HFFc6 (cell line): ENCODE data around the gene RASAL2. TPM values are rescaled to one million over a fixed set of nuclear protein-coding genes. Genes with fewer than 3 reads are reported as not detected.

Experiments
- DNase-seq: peaks from one replicate; pipeline ENCODE4 v3.0.0-alpha.2; 2018
- H3K27ac Mint-ChIP-seq: 2 replicates; pipeline ENCODE4 v1.8.0; 2020; ENCODE audit warnings: mild to moderate bottlenecking, mixed read lengths
- H3K27me3 Mint-ChIP-seq: 2 replicates; pipeline ENCODE4 v1.8.0; 2021; ENCODE audit warnings: mild to moderate bottlenecking, moderate library complexity, mixed read lengths; ENCODE audit not compliant: insufficient read depth
- H3K36me3 Mint-ChIP-seq: 2 replicates; pipeline ENCODE4 v1.8.0; 2021; ENCODE audit warnings: low read depth, mixed read lengths
- H3K4me1 Mint-ChIP-seq: 2 replicates; pipeline ENCODE4 v1.8.0; 2020; ENCODE audit warnings: low read depth, mixed read lengths
- H3K4me3 Mint-ChIP-seq: 2 replicates; pipeline ENCODE4 v1.8.0; 2020; ENCODE audit warnings: mild to moderate bottlenecking, moderate library complexity, mixed read lengths
- H3K9me3 Mint-ChIP-seq: 2 replicates; pipeline ENCODE4 v1.8.0; 2020; ENCODE audit warnings: mild to moderate bottlenecking, mixed read lengths
- CTCF ChIP-seq: fragments of 200-600 bp; sonication (generic); IDR thresholded peaks from 2 replicates; pipeline ENCODE4 v1.5.0; 2021; ENCODE audit warnings: antibody characterized with exemption, mild to moderate bottlenecking
- total RNA-seq, 6 experiments: library from RNA; stranded (reverse); fragmentation: NEBNext Ultra II Directional; extraction: Animal tissue kit (Norgen Biotek cat#: 25700); gene quantifications; 2 replicates in 1 of 6; 3 replicates in 5 of 6; pipeline ENCODE4 v1.2.3, GENCODE V29; 2021

The RASAL2 gene
- total RNA-seq, 6 experiments from 2014 or later = 21.2 to 30.7 (median 24.4) TPM

- TF ChIP-seq CTCF = no peak
- H3K4me3 Mint-ChIP-seq = no peak overlapping the region
- no peaks in the 10 kb centered on the region for H3K9me3 Mint-ChIP-seq
- no peak overlapping the region for H3K27ac Mint-ChIP-seq
- H3K4me1 Mint-ChIP-seq = no peaks in the 10 kb centered on the region; the same call in 1 of the 2 replicates
- H3K27me3 Mint-ChIP-seq = peaks cover 3% of the 10 kb centered on the region
- DNase-seq = no peak
- H3K36me3 Mint-ChIP-seq = peaks cover 26% of the 10 kb centered on the region
Observed at GRCh38 chr1:178291166-178291565, 197.3 kb downstream of the RASAL2 start.

GRCh38 chr1:178294654-178295053, 200.8 kb downstream of the RASAL2 start:
- Mint-ChIP-seq H3K36me3 (peaks cover 6% of the 10 kb centered on the region), H3K9me3 (no peaks in the 10 kb centered on the region), H3K4me3 (no peak overlapping the region), H3K27me3 (peaks cover 3% of the 10 kb centered on the region), H3K4me1 (peaks cover 2% of the 10 kb centered on the region), H3K27ac (no peak overlapping the region)
- no peak for DNase-seq
- peak; percentile 41; the same call in 1 of the 2 replicates for TF ChIP-seq CTCF

GRCh38 chr1:178300352-178300699, 206.4 kb downstream of the RASAL2 start:
- DNase-seq = no peak
- no peaks in the 10 kb centered on the region for H3K9me3 Mint-ChIP-seq
- peaks cover 4% of the 10 kb centered on the region; the same call in 1 of the 2 replicates for H3K36me3 Mint-ChIP-seq
- no peaks in the 10 kb centered on the region for H3K27me3 Mint-ChIP-seq
- H3K27ac Mint-ChIP-seq = peak overlapping the region; percentile 72
- H3K4me3 Mint-ChIP-seq = peak overlapping the region; percentile 44
- 0 out of 2 replicates have a peak, but pooled peaks have one; percentile 4 for TF ChIP-seq CTCF
- peaks cover 29% of the 10 kb centered on the region for H3K4me1 Mint-ChIP-seq

GRCh38 chr1:178301141-178301540, 207.2 kb downstream of the RASAL2 start:
- no peak for DNase-seq
- H3K27ac Mint-ChIP-seq = no peak overlapping the region
- no peaks in the 10 kb centered on the region for H3K27me3 Mint-ChIP-seq
- H3K9me3 Mint-ChIP-seq = no peaks in the 10 kb centered on the region
- H3K36me3 Mint-ChIP-seq = peaks cover 11% of the 10 kb centered on the region
- H3K4me1 Mint-ChIP-seq = peaks cover 29% of the 10 kb centered on the region
- H3K4me3 Mint-ChIP-seq = no peak overlapping the region
- no peak for TF ChIP-seq CTCF

GRCh38 chr1:178307264-178307663, 213.4 kb downstream of the RASAL2 start:
- no peak overlapping the region; the same call in 1 of the 2 replicates for H3K27ac Mint-ChIP-seq

More at GRCh38 chr1:178307264-178307663, 213.4 kb downstream of the RASAL2 start:
- Mint-ChIP-seq H3K4me3 (no peak overlapping the region; the same call in 1 of the 2 replicates), H3K9me3 (no peaks in the 10 kb centered on the region), H3K4me1 (peaks cover 33% of the 10 kb centered on the region), H3K27me3 (no peaks in the 10 kb centered on the region), H3K36me3 (peaks cover 10% of the 10 kb centered on the region)
- TF ChIP-seq CTCF = no peak
- DNase-seq = no peak
